Head of caudate nucleus (tissue), 42 donors: ENCODE data around the gene PRPF40A.

Experiments
- DNase-seq, 42 donors: peaks; one replicate each; pipeline versions ENCODE4 v3.0.0 to v3.0.0-alpha.2; 2020 to 2021; ENCODE audit warnings: mixed read lengths in 7 of 42
- intact Hi-C: fragments of 100-400 bp; cut with DNase I; formaldehyde crosslinking; loops from one replicate; pipeline ENCODE4 v1.15.0; 2022

The PRPF40A gene

DNA sequence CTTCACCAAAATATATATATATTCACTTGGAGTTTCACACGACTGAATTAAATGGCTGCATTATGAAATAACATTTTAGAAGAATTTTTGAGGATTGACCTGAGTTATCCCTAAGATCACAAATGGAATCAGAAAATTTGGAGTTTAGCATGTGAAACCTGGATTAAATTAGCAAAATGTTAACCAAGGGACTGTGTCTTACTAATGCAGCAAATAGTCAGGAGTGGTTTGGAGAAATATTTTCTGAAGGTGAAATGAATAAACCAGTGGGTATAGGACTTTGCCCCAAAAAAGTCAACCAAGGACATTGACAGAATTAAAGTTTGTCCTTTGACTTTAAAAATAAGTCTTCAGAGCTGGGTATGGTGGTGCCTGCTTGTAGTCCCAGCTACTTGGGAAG is 111.2 kb downstream of the PRPF40A start:
- DNase-seq: peak in 1 of 42 donors; percentile 20
- intact Hi-C loops: no loop called here

DNA sequence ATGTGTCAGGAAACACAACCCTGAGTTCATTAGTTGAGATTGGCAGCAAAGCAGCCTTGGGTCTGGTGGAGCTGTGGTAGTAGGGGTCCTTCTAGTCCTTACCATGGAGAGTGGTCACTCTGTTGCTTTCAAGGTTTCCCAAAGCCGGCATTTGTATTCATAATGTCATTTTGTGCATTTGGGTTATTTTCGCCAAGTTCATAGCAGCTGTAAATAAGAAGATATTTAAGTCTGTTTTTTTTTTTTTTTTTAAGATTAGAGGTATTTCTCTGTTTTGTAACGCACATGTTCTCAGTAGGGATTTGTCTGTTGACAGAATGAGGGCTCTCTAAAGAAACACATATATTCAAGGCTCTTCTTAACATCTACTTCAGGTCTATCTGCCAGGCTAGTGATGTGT is 114.1 kb downstream of the PRPF40A start:
- intact Hi-C loops: no loop called here
- DNase-seq: no peak

DNA sequence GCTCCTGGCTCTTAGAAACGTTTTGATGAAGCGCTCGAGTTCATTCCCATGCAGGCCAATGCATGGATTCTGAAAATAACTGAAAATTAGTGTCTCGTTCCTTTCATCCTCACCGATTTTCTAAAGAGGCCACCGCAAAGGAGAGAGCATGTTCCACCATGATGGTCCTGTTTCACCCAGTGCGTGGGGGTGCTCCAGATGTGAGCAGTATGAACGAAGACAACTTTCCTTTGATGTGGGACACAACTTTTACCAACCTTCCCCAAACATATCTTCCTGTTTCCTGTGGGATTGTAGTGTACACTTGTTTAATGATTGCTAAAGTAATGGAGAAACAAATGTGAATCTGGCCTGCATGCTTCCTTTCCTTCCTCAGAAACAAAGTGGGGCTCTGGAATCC is 114.5 kb downstream of the PRPF40A start:
- DNase-seq: no peak
- intact Hi-C loops: no loop called here
